HG03066 (cell line): ENCODE measurements around the gene CYB5R2.

Experiments
- ATAC-seq: cut with Tn5 transposase; IDR thresholded peaks from one replicate; pipeline ENCODE4 v1.9.1; 2021; ENCODE audit warnings: low read depth; ENCODE audit not compliant: unreplicated experiment

The CYB5R2 gene

DNA sequence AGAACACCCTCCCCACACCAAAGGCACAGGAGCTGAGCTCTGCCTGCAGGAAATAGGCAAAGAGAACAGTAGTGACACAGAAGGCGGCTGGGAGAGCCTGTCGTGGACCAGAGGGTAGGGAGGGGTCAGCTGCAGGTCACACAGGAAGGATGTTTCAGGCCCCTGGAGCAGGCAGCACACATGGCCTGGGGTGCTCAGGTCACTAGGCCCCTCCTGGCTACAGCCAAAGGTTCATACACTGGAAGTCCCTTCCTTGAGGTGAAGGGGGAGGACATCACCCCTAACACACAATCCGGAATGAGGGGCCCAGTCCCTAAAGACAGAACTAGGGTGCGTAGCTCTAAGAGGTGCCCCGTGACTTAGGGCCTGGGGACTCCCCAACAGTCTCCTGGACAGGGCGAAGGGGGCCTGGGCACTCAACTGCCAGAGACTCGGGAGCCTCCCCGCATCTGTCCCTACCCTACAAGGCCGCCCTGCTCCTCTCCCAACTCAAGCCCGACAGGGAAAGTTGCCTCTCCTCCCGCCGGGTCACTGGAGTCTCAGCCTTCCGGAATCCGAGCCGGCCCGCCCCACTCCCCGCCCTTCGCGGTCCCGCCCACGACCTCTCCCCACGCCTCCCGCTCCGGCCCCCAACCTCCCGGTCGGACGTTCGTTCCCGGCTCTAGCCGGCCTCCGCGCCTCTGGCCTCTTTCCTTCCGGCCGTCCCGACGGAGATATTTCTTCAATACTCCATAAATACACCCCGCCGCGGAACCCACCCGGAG, at the start of gene CYB5R2:
CYB5R2 (minus strand) TSS at position 541 of the 764 bp plus-strand sequence. CDS start 675 bp downstream, outside the sequence.
- ATAC-seq = peak; percentile 36

DNA sequence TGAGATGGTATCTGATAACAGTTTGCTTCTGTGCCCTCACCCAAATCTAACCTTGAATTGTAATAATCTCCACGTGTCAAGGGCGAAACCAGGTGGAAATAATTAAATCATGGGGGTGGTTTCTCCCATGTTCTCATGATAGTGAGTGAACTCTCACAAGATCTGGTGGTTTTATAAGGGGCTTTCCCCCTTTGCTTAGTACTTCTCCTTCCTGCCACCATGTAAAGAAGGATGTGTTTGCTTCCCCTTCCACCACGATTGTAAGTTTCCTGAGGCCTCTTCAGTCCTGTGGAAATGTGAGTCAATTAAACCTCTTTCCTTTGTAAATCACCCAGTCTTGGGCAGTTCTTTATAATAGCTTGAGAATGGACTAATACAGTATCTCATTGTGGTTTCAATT, 41.5 kb upstream of the CYB5R2 start:
- ATAC-seq = no peak

DNA sequence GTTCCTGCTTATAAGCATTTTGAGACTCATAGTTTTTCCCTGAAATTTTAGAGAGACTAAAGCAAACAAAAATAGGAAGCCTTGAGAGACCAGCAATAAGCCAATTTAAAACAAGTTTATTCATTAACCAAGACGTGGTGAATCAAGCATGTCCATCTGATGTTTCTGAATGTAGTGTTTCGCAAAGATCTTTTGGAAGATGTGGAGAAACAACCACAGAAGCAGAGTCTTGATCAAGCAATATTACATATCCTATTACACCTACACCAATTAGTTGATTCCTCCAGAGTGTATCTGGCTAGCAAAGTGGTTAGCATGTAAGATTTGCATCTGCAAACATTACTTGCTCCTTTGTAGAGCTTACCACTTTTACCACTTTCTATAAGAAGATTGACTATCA, 33.1 kb upstream of the CYB5R2 start, which contains the start of gene OVCH2:
OVCH2 (minus strand) TSS at position 101 of the 400 bp plus-strand sequence; CDS start at position 18, 83 bp downstream.
- ATAC-seq = no peak

DNA sequence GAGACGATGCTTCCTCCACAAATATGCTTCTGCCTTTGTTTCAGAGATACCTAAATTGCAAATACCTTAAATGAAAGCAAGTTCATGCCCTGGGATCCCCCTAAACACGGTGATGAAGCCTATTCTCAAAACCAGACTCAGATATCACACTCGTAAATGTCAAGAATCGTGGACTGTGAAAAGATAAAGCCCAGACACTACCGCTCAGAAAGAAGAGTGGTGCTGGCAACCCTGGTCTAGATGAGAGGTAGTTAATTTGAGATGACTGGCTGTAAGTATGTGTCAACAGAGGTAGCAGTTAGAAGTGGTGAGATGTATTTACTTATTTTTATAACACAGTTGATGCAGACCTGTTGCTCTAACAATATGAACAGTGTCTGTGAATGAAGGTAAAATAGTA, 30.4 kb upstream of the CYB5R2 start:
- no peak for ATAC-seq

DNA sequence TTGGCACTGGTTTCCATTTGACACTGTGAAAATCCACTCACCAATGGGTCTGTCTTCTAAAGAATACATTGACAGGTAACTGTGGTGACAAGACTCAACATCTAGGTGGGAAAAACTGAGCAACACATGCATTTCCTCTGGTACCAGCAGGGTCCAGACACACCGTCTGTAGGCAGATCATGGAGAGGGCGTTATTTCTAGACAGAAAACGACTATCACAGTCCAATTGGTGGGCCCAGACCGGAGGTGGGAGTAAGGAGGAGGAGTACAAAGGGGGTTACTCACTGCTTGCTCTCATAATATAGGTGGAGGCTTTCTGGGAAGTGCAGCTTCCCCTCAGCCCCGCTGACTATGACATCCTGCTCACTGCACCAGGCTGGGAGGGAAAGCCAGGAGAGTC, 23.1 kb upstream of the CYB5R2 start:
- ATAC-seq = no peak

DNA sequence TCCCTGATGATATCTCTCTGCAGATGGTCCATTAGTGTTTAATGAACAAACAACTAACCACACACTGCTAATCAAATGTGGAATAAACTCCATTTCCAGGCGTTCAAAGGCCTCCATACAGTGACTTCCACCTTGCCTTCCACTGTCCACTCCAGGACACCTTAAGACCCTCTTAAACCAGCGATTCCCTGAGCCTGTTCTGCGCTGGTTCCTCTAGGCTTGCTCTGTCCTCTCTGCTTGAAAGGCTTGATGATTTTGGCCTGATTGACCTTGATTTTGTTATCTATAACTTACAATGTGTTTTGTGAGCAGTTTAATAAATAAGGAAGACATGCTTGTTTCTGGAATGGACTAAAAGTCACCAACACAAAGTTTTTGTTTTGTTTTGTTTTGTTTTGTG, 20.9 kb upstream of the CYB5R2 start:
- ATAC-seq = no peak

DNA sequence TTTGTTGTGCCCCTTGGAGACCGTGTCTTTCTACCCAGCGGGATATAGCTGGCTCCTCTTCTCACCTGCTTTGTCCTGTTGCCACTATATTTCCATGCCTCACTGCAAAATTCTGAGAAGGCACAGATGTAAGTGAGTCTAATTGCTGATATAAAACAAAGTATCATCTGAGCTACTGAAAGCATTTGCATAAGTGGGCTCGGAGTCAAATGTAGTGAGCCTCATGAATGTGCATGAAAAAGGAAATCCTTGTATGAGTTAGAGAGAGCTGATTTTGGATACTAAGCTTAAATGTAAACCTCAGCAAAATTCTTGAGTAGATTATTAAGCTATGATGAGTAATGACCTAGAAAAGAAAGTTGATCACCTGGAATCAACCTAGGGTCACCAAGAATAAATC, 19.1 kb upstream of the CYB5R2 start:
- ATAC-seq = no peak

DNA sequence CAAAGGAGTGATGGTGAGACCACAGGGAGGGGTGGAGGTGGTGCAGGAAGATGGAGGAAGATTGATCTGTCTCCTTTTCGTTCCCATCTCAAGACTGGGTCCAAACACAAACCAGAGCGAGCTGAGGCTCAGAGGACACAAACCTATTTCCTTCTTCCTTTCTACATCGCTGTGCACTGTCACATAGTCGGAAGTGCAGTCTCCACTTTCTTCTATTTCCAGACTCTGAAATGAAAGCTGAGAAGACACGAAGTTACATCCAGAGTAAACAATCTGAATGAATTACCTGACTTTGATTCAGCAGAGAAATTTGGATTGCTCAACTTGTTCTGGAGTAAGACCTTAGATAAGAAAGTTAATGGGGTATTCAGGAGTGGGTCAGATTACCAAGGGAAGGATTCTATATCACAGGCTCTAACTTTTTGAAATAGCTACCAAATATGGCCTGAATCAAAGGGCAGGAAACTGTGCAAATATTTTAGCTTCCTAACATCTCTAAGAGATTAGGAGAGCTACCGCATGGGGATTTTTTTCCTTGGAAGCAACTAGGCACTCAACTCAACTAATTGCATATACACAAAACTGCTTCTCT, 18.6 kb upstream of the CYB5R2 start:
- ATAC-seq = no peak

DNA sequence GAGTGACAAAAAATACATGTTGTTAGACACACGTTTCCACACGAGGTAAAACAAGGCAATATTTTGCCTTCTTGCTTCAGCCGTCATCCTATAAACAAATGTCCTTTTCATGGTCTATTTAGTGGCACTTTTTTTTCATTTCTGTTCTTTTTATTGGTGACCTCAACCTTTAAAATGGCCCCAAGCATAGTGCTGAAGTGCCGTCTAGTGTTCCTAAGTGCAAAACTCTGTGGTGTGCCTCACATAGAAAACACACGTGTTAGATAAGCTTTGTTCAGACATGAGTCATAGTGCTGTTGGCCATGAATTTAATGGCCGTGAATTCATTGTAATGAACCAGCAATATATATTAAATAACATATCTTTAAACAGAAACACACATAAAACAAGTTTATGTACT, 17.3 kb upstream of the CYB5R2 start:
- no peak for ATAC-seq

DNA sequence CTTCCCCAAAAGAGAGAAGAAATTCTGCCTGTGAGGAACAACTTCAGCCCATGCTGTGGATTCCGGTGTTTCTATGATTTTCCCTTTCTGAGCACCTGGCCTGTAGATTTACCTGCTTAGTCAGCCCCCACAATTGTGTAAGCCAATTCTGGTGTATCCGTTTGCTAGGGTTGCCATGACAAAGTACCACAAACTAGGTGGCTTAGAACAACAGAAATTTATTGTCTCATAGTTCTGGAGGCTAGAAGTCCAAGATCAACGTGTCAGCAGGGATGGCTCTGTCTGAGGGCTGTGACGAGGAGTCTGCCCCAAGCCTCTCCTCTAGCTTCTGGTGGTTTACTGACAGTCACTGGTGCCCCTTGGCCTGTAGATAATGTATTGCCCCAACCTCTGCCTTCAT, 15.9 kb upstream of the CYB5R2 start:
- no peak for ATAC-seq

DNA sequence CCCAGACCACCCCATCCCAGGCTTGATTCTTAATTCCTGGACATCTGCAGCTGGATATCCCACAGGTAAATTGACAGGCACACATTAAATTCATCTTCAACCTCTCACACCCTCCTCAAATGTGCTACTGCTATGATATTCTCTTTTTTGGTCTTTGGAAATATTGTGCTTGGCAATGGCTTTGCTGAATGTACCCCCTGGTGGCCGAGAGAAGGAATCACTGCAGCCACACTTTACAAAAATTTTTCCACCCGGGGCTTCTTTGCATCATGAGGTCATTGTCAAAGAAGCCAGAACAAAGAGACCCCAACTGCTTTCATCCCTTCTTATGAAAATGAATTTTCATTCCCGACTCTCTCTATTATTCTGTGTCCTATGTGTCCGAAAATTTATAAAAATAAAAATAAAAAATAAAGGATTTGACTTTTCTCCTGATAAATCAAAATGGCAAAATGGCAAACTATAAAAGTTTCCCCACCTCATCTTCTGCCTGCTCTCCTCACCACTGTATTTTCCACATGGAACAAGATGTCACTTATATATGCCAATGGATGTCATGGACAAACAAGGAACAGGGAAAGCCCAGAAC, 15.0 kb upstream of the CYB5R2 start:
- no peak for ATAC-seq

DNA sequence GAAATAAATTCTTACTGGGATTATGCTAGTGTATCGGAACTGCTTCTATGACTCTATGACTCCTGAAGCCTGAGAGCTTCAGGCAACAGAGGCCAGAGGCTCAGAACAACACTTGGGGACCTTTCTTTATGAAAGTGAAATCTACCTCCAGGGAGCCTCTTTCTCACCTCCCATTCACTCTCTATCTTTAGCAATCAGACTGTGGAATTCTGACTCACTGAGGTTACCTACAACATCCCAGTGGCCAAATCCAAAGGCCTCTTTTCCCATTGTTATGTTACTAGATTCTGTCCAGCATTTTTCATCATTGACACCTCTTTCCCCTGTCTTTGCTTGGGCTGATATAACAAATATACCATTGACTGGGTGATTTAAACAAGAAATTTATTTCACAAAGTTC, 14.1 kb upstream of the CYB5R2 start:
- no peak for ATAC-seq

DNA sequence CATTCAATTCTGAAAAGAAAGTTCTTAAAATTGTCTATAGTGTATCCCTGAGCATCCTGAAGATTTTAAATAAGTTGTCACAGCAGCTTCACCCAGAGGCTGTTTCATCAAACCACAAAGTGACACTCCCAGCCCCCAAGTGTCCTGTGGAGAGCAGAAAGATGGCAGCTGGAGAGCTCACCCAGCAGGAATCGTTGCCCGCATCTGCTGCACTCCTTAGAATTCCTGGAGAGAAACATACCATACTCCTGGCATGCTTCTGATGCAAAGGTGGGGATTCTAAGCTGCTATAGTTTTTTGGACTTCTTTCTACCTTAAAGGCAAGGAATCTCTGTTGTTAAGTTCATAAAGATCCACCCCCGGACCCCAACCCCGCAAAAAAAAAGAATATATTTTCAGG, 13.5 kb upstream of the CYB5R2 start:
- ATAC-seq = no peak

DNA sequence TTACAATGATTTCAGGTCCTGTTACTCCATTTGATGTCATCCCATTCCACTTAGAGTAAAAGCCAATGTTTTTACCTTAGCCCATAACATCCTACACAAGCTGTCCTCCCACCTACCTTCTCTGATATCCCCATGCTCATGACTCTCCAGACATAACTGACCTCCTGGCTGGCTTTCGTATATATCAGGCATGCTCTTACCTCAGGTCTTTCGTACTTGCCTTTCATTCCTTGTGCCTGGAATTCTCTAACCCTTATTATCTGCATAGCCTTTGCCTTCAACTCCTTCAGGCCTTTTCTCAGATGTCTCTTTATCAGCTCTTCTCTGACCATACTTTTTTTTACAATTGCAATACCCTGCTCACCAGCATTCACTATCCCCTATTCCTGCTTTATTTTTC, 10.3 kb upstream of the CYB5R2 start:
- ATAC-seq = no peak

DNA sequence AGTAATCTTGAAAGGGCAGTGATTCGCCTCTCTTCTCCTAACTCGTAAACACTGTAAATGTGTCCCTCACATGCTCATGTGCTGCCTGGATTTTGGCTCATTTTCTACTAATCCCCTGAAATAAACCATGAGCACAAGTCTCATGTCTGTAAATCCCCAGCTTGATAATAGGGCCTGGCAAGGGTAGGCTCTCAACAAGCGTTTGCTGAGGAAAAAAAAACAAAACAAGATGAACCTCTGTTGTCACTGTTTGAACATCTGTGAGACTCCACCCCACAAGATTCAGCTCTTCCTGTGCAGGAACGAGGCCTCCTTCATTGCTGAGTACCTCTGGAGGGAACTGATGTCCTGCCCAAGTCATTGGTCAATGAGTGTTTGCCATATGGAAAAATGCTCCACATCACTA, 4.5 kb upstream of the CYB5R2 start:
- no peak for ATAC-seq

DNA sequence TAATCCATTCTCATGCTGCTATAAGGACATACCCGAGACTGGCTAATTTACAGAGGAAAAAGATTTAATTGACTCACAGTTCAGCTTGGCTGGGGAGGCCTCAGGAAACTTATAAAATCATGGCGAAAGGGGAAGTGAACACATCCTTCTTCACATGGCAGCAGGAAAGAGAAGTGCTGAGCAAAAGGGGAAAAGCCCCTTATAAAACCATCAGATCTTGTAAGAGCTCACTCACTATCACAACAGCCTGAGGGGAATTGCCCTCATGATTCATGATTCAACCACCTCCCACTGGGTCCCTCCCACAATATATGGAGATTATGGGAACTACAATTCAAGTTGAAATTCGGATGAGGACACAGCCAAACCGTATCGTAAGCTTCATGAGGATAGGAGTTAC, 3.8 kb upstream of the CYB5R2 start:
- ATAC-seq = no peak

DNA sequence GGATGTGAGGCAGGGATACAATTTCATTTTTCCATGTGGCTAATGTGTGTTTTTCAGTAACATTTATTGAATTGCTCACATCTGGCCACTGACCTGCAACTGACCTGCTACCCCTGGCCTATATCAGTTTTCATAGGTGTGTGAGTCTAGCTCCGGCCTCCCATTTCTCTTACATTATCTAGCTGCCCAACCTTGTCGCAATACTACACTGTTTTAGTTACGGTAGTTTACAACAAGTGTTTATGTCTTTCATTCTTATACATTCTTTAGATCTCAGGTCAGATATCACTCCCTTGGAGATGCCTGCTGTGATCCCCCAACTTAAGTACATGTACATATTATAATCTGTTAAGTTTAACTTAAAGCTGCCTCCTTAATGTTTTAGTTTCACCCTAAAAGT, 2.3 kb upstream of the CYB5R2 start:
- no peak for ATAC-seq

DNA sequence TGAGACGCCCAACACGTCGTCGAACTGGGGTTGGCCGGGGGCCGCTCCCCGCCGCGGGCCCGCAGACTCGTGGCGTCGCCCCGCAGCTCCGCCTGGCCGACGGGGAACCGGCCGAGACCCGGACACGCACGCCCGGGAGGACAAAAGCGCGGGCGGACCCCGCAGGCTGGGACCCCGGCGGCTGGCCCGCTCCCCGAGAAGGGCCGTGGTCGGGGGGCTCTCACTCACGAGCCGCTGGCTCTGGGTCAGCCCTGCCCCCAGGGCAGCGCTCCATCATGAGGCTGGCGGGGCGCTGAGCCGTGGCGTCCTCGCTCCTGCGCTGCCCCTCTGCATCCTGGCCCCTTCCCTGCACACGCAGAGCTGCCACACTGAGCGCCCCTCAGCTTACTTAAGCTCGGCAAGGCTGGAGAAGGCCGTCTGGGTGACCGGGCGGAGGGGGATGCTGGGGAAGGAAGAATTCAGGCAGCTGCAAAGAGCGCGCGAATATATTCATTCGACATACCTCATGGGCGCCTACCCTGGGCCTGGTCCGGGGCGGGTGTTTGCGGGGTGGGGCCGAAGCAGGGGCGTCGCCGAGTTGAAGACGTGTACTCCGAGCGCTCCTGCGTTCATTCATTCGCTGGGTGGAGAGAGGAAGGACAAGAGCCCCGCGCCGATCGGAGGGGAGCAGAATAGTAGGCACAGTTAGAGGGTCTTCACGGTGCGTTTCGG, 579 bp upstream of the CYB5R2 start:
- peak; percentile 12 for ATAC-seq

DNA sequence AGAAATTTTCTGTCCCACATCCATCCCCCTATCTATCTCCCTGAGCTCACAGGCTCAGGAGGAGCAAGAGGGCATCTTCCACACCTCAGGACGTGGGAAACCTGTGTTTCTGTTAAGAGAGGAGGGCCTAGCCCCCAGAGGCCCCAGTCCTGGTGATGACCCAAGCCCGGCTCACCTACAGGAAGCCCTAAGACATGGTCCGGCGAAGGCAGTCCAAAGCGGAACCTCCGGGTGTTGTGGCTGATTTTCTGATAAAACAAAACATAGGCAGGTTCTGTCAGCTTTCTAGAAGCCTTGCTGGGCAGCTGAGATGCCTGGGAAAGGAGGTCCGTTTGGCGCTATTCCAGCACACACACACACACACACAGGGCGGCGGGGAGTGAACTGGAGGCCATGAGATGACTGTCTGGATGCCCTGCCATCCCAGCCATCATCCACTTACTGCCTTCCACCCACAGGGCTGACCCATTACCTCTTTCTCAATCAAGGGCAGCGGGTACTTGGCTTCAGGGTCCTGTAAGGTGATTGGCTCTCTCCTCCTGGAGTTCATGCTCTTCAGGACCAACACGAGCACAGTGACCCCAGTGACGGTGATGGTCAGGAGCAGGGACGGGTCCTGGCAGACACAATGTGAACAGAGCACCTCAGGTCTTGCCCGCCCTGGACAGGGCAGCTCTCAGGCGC, 882 bp downstream of the CYB5R2 start:
- ATAC-seq = no peak

DNA sequence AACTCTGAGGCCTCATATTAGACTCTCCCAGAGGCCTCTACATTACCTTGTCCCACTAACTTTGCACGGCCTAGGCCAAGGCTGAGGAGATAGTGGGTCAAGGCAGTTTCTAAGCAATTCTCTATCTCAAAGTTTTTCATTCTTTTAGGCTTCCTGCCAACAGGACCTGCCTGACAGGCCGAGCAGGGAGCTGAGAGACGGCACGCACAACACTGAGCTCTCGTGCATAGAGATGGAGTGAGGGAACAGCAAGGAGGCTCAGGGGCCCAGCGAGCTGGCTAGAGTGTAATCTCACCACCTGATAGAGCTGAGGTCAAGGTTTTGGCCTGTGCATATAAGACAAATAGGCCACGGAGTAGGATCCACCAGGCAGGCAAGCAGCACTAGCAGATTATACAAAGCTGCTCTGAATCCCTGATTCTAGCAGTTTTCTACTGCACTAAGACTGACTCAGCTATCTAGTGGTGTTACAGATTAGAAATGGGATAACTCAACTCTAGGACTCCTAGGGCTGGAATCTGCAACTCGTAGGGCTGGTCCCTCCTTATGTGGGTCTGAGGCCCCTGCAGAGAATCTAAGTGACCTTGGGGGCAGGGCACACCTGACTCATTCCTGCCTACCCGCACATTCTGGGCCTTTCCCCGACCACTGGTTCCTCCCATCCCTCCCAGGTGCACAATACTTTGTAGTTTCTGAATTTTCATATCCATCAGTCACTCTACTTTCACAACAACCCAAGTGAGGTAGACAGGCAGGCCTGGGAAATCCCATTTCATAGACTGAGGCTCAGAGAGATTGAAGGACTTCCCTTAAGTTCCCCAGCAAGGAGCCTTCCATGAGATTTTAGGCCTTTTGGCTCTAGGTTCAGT, 1.7 kb downstream of the CYB5R2 start:
- ATAC-seq = peak; percentile 46
